HEK293 (cell line): ENCODE results near the gene PCBP3.
A peak's percentile ranks its signal among the peaks of the same experiment; 100 is the strongest.

Source experiments
- CTCF ChIA-PET: fragments of 350-600 bp; formaldehyde crosslinking; extraction: SDS; loops from one replicate; lab custom pipeline; 2021; ENCODE audit warnings: antibody characterized with exemption; lab: Yijun Ruan, JAX
- POLR2A ChIA-PET: fragments of 300-600 bp; formaldehyde crosslinking; extraction: SDS; loops from one replicate; lab custom pipeline; 2020; ENCODE audit warnings: antibody characterized with exemption, inconsistent platforms; lab: Yijun Ruan, JAX
- H3K27ac ChIP-seq: fragments of 200-500 bp; sonication (Bioruptor generic); 2 replicates; pipeline ENCODE4 v1.5.1; 2014; ENCODE audit warnings: low read depth, low read length, control low read depth, inconsistent platforms; ENCODE audit errors: extremely low read depth
- H3K36me3 ChIP-seq, 2 experiments: fragments of 200-500 bp in 1 of 2; sonication (Bioruptor generic) in 1 of 2; 1 replicate in 1 of 2; 2 replicates in 1 of 2; pipeline ENCODE4 v1.5.1; 2014 to 2017; ENCODE audit warnings: inconsistent platforms in 2 of 2, low read length in 2 of 2; ENCODE audit not compliant: control insufficient read depth in 2 of 2, insufficient read depth in 1 of 2
- H3K4me1 ChIP-seq: fragments of 200-500 bp; sonication (Bioruptor generic); 2 replicates; pipeline ENCODE4 v1.5.1; 2014; ENCODE audit warnings: mild to moderate bottlenecking, low read length, inconsistent platforms; ENCODE audit not compliant: control insufficient read depth, insufficient read depth
- H3K4me3 ChIP-seq: 2 replicates; pipeline ENCODE4 v1.5.1; 2011; ENCODE audit warnings: low read depth, mild to moderate bottlenecking, control low read depth, low read length, moderate library complexity
- H3K9me3 ChIP-seq: fragments of 200-500 bp; sonication (Bioruptor generic); 2 replicates; pipeline ENCODE4 v1.5.1; 2014; ENCODE audit warnings: low read depth, low read length, inconsistent platforms; ENCODE audit not compliant: control insufficient read depth, insufficient read depth
- BCL11A ChIP-seq: fragments of 450-650 bp; formaldehyde crosslinking; IDR thresholded peaks from 2 replicates; pipeline ENCODE4 v1.5.1; 2016; ENCODE audit warnings: low read depth, missing biosample characterization, missing genetic modification characterization
- EGR2 ChIP-seq: fragments of 450-650 bp; formaldehyde crosslinking; IDR thresholded peaks from 2 replicates; pipeline ENCODE4 v1.5.1; 2016; ENCODE audit warnings: low read depth, missing biosample characterization, missing genetic modification characterization
- GLIS1 ChIP-seq: fragments of 450-650 bp; formaldehyde crosslinking; IDR thresholded peaks from 2 replicates; pipeline ENCODE4 v1.5.1; 2016; ENCODE audit warnings: missing biosample characterization, missing genetic modification characterization
- INSM2 ChIP-seq: fragments of 450-650 bp; formaldehyde crosslinking; IDR thresholded peaks from 2 replicates; pipeline ENCODE4 v1.5.1; 2016; ENCODE audit warnings: missing biosample characterization, missing genetic modification characterization
- KLF16 ChIP-seq: fragments of 450-650 bp; formaldehyde crosslinking; IDR thresholded peaks from 2 replicates; pipeline ENCODE4 v1.5.1; 2017; ENCODE audit warnings: missing biosample characterization, missing genetic modification characterization
- KLF17 ChIP-seq: fragments of 450-650 bp; formaldehyde crosslinking; IDR thresholded peaks from 2 replicates; pipeline ENCODE4 v1.5.1; 2016; ENCODE audit warnings: missing biosample characterization, missing genetic modification characterization
- RBAK ChIP-seq: fragments of 450-650 bp; formaldehyde crosslinking; IDR thresholded peaks from 2 replicates; pipeline ENCODE4 v1.5.1; 2016; ENCODE audit warnings: missing biosample characterization, missing genetic modification characterization
- SP2 ChIP-seq: fragments of 450-650 bp; formaldehyde crosslinking; IDR thresholded peaks from 2 replicates; pipeline ENCODE4 v1.5.1; 2016; ENCODE audit warnings: missing biosample characterization, missing genetic modification characterization
- SP3 ChIP-seq: fragments of 450-650 bp; formaldehyde crosslinking; IDR thresholded peaks from 2 replicates; pipeline ENCODE4 v1.5.1; 2016; ENCODE audit warnings: missing biosample characterization, missing genetic modification characterization
- SP7 ChIP-seq: fragments of 450-650 bp; formaldehyde crosslinking; IDR thresholded peaks from 2 replicates; pipeline ENCODE4 v1.5.1; 2016; ENCODE audit warnings: missing biosample characterization, missing genetic modification characterization
- ZFHX2 ChIP-seq: fragments of 450-650 bp; formaldehyde crosslinking; conservative IDR thresholded peaks from 2 replicates; pipeline ENCODE4 v1.5.1; 2016; ENCODE audit warnings: missing biosample characterization, missing genetic modification characterization
- ZIC2 ChIP-seq: fragments of 450-650 bp; formaldehyde crosslinking; IDR thresholded peaks from 2 replicates; pipeline ENCODE4 v1.5.1; 2016; ENCODE audit warnings: missing biosample characterization, missing genetic modification characterization
- ZNF174 ChIP-seq: fragments of 450-650 bp; formaldehyde crosslinking; IDR thresholded peaks from 2 replicates; pipeline ENCODE4 v1.5.0; 2017; ENCODE audit warnings: missing biosample characterization, mild to moderate bottlenecking, missing genetic modification characterization
- ZNF18 ChIP-seq: fragments of 450-650 bp; formaldehyde crosslinking; IDR thresholded peaks from 2 replicates; pipeline ENCODE4 v1.5.1; 2016; ENCODE audit warnings: missing biosample characterization, missing genetic modification characterization
- ZNF202 ChIP-seq: fragments of 450-650 bp; formaldehyde crosslinking; IDR thresholded peaks from 2 replicates; pipeline ENCODE4 v1.5.1; 2016; ENCODE audit warnings: missing biosample characterization, missing genetic modification characterization, borderline replicate concordance
- ZNF248 ChIP-seq: fragments of 450-650 bp; formaldehyde crosslinking; IDR thresholded peaks from 2 replicates; pipeline ENCODE4 v1.5.1; 2017; ENCODE audit warnings: missing biosample characterization, missing genetic modification characterization
- ZNF266 ChIP-seq: fragments of 450-650 bp; formaldehyde crosslinking; IDR thresholded peaks from 2 replicates; pipeline ENCODE4 v1.5.1; 2016; ENCODE audit warnings: missing biosample characterization, missing genetic modification characterization, low read depth
- ZNF324 ChIP-seq: fragments of 450-650 bp; formaldehyde crosslinking; IDR thresholded peaks from 2 replicates; pipeline ENCODE4 v1.5.1; 2016; ENCODE audit warnings: missing biosample characterization, missing genetic modification characterization
- ZNF341 ChIP-seq: fragments of 450-650 bp; formaldehyde crosslinking; IDR thresholded peaks from 2 replicates; pipeline ENCODE4; 2016; ENCODE audit warnings: low read depth, missing biosample characterization, missing genetic modification characterization
- ZNF488 ChIP-seq: fragments of 450-650 bp; formaldehyde crosslinking; IDR thresholded peaks from 2 replicates; pipeline ENCODE4 v1.5.1; 2016; ENCODE audit warnings: missing biosample characterization, missing genetic modification characterization
- ZNF555 ChIP-seq: fragments of 450-650 bp; formaldehyde crosslinking; conservative IDR thresholded peaks from 2 replicates; pipeline ENCODE4 v1.5.1; 2017; ENCODE audit warnings: missing biosample characterization, mild to moderate bottlenecking, missing genetic modification characterization, inconsistent platforms
- ZNF571 ChIP-seq: fragments of 450-650 bp; formaldehyde crosslinking; IDR thresholded peaks from 2 replicates; pipeline ENCODE4 v1.5.0; 2017; ENCODE audit warnings: missing biosample characterization, missing genetic modification characterization
- ZNF580 ChIP-seq: fragments of 450-650 bp; formaldehyde crosslinking; IDR thresholded peaks from 2 replicates; pipeline ENCODE4 v1.5.1; 2016; ENCODE audit warnings: missing biosample characterization, missing genetic modification characterization
- ZNF747 ChIP-seq: fragments of 450-650 bp; formaldehyde crosslinking; IDR thresholded peaks from 2 replicates; pipeline ENCODE4 v1.5.1; 2016; ENCODE audit warnings: missing biosample characterization, missing genetic modification characterization
- ZSCAN16 ChIP-seq: fragments of 450-650 bp; formaldehyde crosslinking; IDR thresholded peaks from 2 replicates; pipeline ENCODE4 v1.5.1; 2016; ENCODE audit warnings: missing biosample characterization, missing genetic modification characterization

Gene PCBP3

GRCh38 chr21:45949928-45950739 is 306.6 kb downstream of the PCBP3 start:
- CTCF ChIA-PET: interaction anchor here (0.7 to 1.3 kb wide), 3 partner anchors 20 to 485 kb away, joined by 3 to 7 read pairs (median 3); no protein-coding TSS in a partner anchor
- Histone ChIP-seq H3K36me3 (no peaks in the 10 kb centered on the region), H3K4me3 (no peak overlapping the region), H3K4me1 (peaks cover 9% of the 10 kb centered on the region), H3K27ac (no peak overlapping the region)
- POLR2A ChIA-PET: no interaction called here
- peak; percentile 48 for TF ChIP-seq ZFHX2
- no peak for TF ChIP-seq ZNF248 (tag by site-specific recombination)
- TF ChIP-seq, all 188 proteins: peak for 1
- no peaks in the 10 kb centered on the region for H3K9me3 ChIP-seq

GRCh38 chr21:45950740-45951515 is 307.4 kb downstream of the PCBP3 start:
- POLR2A ChIA-PET: no interaction called here
- Histone ChIP-seq H3K4me1 (peaks cover 9% of the 10 kb centered on the region), H3K27ac (no peak overlapping the region), H3K9me3 (no peaks in the 10 kb centered on the region), H3K4me3 (no peak overlapping the region), H3K36me3 (no peaks in the 10 kb centered on the region)
- CTCF ChIA-PET: interaction anchor here (1.3 to 1.5 kb wide), 2 partner anchors 20 to 22 kb away, joined by 3 to 5 read pairs; no protein-coding TSS in a partner anchor
- TF ChIP-seq KLF16 (tag by site-specific recombination) (no peak), ZNF341 (tag by site-specific recombination) (peak; percentile 94), ZNF324 (tag by site-specific recombination) (no peak), ZNF488 (tag by site-specific recombination) (no peak), SP2 (tag by site-specific recombination) (peak; percentile 74), ZNF571 (no peak), RBAK (tag by site-specific recombination) (no peak), BCL11A (tag by site-specific recombination) (no peak), ZNF174 (tag by site-specific recombination) (no peak), GLIS1 (peak; percentile 63), ZNF18 (tag by site-specific recombination) (peak; percentile 87), SP3 (tag by site-specific recombination) (peak; percentile 75), ZNF580 (no peak), ZSCAN16 (tag by site-specific recombination) (no peak), ZNF747 (tag by site-specific recombination) (no peak), ZNF555 (tag by site-specific recombination) (no peak), EGR2 (peak; percentile 92), SP7 (tag by site-specific recombination) (peak; percentile 57; the same call in 1 of the 2 replicates), ZNF202 (no peak), INSM2 (no peak), KLF17 (peak; percentile 67; the same call in 1 of the 2 replicates), ZFHX2 (peak; percentile 95), ZNF266 (no peak), ZIC2 (tag by site-specific recombination) (peak; percentile 97)
